HUES64 (cell line): Measurements from ENCODE around the gene GFRAL.

Source experiments
- H3K27ac ChIP-seq: 2 replicates; pipeline ENCODE4 v1.7.0; 2013; ENCODE audit warnings: low read depth, low read length, inconsistent platforms
- H3K27me3 ChIP-seq: 2 replicates; pipeline ENCODE4 v1.6.1; 2013; ENCODE audit warnings: mild to moderate bottlenecking, low read length; ENCODE audit not compliant: insufficient read depth
- H3K36me3 ChIP-seq: 2 replicates; pipeline ENCODE4 v1.6.1; 2013; ENCODE audit warnings: mild to moderate bottlenecking, low read length; ENCODE audit not compliant: insufficient read depth
- H3K4me1 ChIP-seq: 2 replicates; pipeline ENCODE4 v1.6.1; 2013; ENCODE audit warnings: mild to moderate bottlenecking, low read length, moderate library complexity; ENCODE audit not compliant: insufficient read depth
- H3K4me3 ChIP-seq: 2 replicates; pipeline ENCODE4 v1.5.1; 2013; ENCODE audit warnings: mild to moderate bottlenecking, low read length, moderate library complexity
- H3K9ac ChIP-seq: 2 replicates; pipeline ENCODE4 v1.6.1; 2013; ENCODE audit warnings: mild to moderate bottlenecking, low read depth, low read length
- H3K9me3 ChIP-seq: 2 replicates; pipeline ENCODE4 v1.6.1; 2013; ENCODE audit warnings: low read depth, low read length; ENCODE audit not compliant: insufficient read depth
- WGBS: fragments of 150-250, 120-280 bp; methylation state at CpG from one replicate; pipeline ENCODE4 v1.1.7; 2013; ENCODE audit warnings: missing lambda C conversion rate; 5-methylcytosine and 5-hydroxymethylcytosine counted together

Gene GFRAL

DNA sequence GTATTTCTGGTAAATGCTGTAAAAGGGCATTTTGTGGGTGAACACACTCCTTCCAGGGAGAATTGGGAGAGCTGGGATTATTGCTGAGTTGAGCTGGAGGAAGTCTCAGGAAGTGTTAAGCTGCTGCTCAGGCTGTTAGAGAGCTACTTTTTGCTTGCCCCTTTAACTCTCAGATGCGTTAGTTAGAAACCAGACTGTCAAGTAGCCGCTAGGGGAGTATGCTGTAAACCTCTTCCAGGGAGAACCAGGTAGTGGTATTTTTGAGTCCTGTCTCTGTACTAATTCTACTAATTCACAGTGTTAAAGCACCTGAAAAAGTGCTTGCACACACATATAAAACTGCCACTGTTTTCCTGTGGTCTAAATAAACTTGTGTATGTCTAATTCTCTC, 6.6 kb upstream of the GFRAL start:
- WGBS, result 60% methylated on average over 2 of the region's 2 CpGs
- Histone ChIP-seq H3K36me3 (no peaks in the 10 kb centered on the region), H3K27ac (no peak overlapping the region), H3K27me3 (no peaks in the 10 kb centered on the region), H3K9ac (no peak overlapping the region), H3K4me3 (no peak overlapping the region), H3K4me1 (no peaks in the 10 kb centered on the region), H3K9me3 (no peaks in the 10 kb centered on the region)

DNA sequence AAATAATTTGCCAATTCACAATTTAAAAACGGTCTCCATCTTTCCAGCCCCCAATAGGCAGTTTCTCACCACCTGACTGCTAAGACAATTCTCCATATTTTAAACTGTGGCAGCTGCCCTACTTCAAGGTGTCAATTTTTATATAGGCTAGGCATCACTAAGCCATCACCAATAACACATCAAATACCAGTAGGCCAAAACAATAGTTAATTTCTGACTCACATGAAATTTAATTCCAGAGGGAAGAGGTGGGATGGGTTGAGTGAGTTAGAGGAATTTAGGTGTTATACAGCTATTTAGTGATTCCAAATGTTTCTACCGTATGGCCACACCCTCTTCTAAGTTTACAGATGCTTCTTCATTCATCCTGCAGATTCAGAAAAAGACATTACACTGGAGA, 49.9 kb downstream of the GFRAL start:
- 70% methylated on average over 2 of the region's 2 CpGs for WGBS
- Histone ChIP-seq H3K4me3 (no peak overlapping the region), H3K27ac (no peak overlapping the region), H3K36me3 (no peaks in the 10 kb centered on the region), H3K9me3 (no peaks in the 10 kb centered on the region), H3K4me1 (no peaks in the 10 kb centered on the region), H3K9ac (no peak overlapping the region), H3K27me3 (no peaks in the 10 kb centered on the region)

DNA sequence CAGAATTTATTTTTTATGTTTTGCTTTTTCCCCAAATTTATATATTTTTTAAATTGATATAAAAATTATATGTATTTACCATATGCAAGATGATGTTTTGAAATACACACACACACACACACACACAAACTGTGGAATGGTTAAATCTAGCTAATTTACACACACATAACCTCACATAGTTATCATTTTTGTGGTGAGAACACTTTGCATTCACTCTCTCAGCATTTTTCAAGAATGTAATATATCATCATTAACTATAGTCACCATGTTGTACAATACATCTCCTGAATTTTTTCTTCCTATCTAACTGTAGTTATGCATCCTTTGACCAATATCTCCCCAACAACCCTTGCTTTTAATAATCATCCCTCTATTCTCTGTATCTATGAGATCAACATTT, 52.2 kb downstream of the GFRAL start:
- H3K4me3 ChIP-seq, result no peak overlapping the region
- no peak overlapping the region for H3K27ac ChIP-seq
- H3K4me1 ChIP-seq, result no peaks in the 10 kb centered on the region
- no peaks in the 10 kb centered on the region for H3K36me3 ChIP-seq
- H3K27me3 ChIP-seq, result no peaks in the 10 kb centered on the region
- no peaks in the 10 kb centered on the region for H3K9me3 ChIP-seq
- H3K9ac ChIP-seq, result no peak overlapping the region

DNA sequence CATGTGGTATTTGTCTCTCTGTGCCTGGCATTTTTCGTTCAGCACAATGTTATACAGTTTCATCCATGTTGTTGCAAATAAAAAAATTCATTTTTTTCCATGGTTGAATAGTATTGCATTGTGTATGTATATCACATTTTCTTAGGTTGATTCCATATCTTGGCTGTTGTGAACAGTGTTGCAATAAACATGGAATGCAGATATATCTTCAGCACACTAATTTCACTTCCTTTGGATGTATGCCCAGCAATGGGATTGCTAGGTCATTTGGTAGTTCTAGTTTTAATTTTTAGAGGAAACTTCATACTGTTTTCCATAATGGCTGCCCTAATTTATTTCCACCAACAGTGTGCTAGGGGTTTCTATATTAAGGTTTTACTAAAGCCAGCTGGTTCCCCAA, 52.6 kb downstream of the GFRAL start:
- Histone ChIP-seq H3K27ac (no peak overlapping the region), H3K4me3 (no peak overlapping the region), H3K27me3 (no peaks in the 10 kb centered on the region), H3K9ac (no peak overlapping the region), H3K4me1 (no peaks in the 10 kb centered on the region), H3K9me3 (no peaks in the 10 kb centered on the region), H3K36me3 (no peaks in the 10 kb centered on the region)
- WGBS, result 33% methylated on average over 1 of the region's 1 CpG

DNA sequence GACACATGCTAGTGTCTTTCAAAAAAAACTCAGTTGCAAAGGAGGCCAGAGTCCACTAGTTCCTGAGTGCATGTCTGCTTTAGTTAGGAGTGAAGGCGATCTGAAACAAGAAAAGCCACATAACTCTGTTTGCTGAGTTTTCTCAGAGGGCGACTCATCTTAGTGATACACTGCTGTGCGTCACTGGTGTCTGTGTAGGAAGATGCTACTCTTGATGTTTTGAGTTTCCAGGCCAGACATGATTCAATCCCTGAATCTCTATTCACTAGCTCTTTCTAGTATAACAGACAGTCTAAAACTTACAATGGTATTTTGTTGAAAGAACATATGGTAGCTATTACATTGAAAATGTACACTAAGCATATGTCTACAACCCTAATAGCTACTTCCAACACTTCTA, 60.9 kb downstream of the GFRAL start:
- H3K36me3 ChIP-seq, result no peaks in the 10 kb centered on the region
- H3K27ac ChIP-seq, result no peak overlapping the region
- WGBS, result 93% methylated on average over 3 of the region's 3 CpGs
- H3K9ac ChIP-seq, result no peak overlapping the region
- H3K4me3 ChIP-seq, result no peak overlapping the region
- 0 out of 2 replicates have a peak, but pooled peaks cover 5% of the 10 kb centered on the region for H3K4me1 ChIP-seq
- H3K9me3 ChIP-seq, result no peaks in the 10 kb centered on the region
- H3K27me3 ChIP-seq, result no peaks in the 10 kb centered on the region

DNA sequence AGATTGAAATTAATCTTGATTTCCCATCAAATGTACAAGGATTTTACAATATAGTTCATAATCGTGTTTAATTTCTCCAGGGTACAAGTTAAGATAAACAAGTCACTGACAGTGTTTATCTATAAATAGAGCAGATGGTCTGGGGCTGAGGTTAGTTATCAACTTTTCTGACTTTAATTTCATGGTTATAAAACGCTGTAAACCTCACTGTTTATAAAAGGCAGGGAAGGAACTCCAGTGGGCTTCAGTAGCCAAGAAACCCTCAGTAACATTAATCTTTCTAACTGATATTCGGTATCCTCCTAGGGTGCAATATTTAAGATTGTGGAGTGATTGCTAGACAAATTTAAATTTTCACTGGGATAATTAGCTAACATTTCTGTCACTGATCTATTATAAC, 68.6 kb downstream of the GFRAL start:
- H3K4me3 ChIP-seq, result no peak overlapping the region
- no peak overlapping the region for H3K9ac ChIP-seq
- H3K4me1 ChIP-seq, result no peaks in the 10 kb centered on the region
- no peak overlapping the region for H3K27ac ChIP-seq
- H3K36me3 ChIP-seq, result no peaks in the 10 kb centered on the region
- no peaks in the 10 kb centered on the region for H3K9me3 ChIP-seq
- H3K27me3 ChIP-seq, result no peaks in the 10 kb centered on the region
- 91% methylated on average over 2 of the region's 3 CpGs for WGBS

DNA sequence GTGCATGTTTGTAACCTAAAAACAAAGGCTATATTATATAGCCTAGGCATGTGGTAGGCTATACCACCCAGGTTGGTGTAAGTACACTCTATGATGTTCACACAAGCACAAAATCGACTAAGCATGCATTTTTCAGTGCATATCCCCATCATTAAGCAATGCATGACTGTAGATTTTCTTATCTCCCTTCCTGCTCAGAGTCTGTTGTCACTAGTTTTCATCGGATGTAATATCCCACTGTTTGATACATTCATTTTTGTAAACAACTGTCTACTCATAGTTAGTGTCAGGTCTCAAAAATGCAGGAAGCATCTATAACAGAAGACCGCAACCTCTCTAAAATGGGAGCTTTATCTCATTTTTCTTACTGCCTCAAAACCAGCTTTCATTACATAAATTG, 70.7 kb downstream of the GFRAL start:
- Histone ChIP-seq H3K4me3 (no peak overlapping the region), H3K9ac (no peak overlapping the region)
- WGBS, result 96% methylated on average over 3 of the region's 3 CpGs

DNA sequence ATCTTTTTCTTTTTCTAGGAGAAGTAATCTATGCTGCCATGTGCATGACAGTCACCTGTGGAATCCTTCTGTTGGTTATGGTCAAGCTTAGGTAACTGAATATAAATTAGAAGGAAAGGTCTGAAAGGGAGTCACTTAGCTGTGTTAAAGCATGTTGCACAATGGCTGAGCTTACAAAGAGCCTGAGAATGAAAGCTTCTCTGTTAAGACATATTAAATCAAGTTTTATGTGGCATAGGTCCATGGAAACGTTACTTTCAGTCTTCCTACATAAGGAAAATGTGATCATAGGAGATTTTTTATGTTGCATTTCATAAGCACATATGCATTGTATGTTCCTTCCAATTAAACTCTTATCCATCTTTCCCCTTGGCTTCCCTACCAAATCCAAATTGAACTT, 72.1 kb downstream of the GFRAL start:
- Histone ChIP-seq H3K4me3 (no peak overlapping the region), H3K27ac (no peak overlapping the region), H3K4me1 (no peaks in the 10 kb centered on the region), H3K9ac (no peak overlapping the region), H3K36me3 (no peaks in the 10 kb centered on the region), H3K27me3 (no peaks in the 10 kb centered on the region), H3K9me3 (no peaks in the 10 kb centered on the region)
- no CpG with 5 or more reads among the region's 1 CpG for WGBS

More for the DNA sequence above, 70.7 kb downstream of the GFRAL start:
- H3K27me3 ChIP-seq, result no peaks in the 10 kb centered on the region
- no peak overlapping the region for H3K27ac ChIP-seq
- H3K36me3 ChIP-seq, result no peaks in the 10 kb centered on the region
- H3K4me1 ChIP-seq, result no peaks in the 10 kb centered on the region
- no peaks in the 10 kb centered on the region for H3K9me3 ChIP-seq

DNA sequence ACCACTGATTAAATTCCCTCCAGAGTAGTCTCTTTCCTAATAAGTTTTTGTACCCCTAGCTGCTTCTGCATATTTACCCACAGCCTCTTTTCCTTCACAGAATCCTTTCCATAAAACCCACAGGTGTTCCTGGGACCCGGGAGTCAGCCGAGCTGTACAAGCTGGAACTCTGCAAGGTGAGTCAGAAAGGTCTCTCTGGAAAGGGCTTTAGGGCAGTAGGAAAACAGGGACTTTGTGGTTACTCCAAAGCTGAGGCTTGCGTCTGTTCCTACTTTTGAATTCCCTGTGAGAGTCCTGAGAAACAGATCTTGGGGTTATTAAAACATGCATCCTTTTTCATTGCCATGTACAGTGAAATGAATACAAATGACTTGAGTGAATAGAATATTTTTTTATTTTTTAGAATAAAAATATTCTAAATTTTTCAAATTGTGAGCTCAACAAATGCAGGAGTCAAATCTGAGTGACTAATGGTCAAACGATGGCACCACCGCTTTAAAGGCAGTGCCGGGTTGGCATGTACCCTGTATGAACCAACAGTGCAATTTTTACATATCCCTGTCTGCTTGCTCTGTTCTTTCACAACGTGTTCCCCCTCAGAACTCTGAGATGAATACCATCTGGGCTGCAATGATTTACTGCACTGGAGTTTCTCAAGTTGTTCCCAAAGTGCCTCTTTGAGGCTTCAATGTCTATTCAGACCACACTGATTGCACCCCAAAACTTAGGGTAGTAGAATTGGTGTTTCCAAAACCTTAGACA, 78.4 kb downstream of the GFRAL start:
- no peaks in the 10 kb centered on the region for H3K36me3 ChIP-seq
- 93% methylated on average over 7 of the region's 7 CpGs for WGBS

DNA sequence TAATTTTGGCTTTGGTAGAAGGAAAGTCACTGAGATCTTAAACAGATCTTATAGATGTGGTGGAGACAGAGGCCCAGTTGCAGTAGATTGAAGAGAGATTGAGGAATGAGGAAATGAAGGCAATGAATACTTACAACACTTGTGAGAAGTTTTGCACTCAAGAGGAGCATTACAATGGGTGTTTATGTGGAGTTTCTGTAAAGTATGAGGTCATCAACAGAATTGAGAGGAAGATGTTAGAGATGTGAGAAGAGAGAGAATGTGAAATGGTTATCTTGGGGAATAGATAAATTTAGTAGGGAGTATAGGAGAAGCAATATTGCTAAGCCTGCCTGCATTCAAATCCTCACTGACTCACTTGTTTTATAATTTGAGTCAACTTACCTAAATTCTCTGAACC, 83.4 kb downstream of the GFRAL start:
- Histone ChIP-seq H3K27ac (no peak overlapping the region), H3K9me3 (no peaks in the 10 kb centered on the region), H3K4me1 (peaks cover 6% of the 10 kb centered on the region; the same call in 1 of the 2 replicates), H3K4me3 (no peak overlapping the region), H3K36me3 (no peaks in the 10 kb centered on the region), H3K27me3 (no peaks in the 10 kb centered on the region), H3K9ac (no peak overlapping the region)

More for the DNA sequence above, 78.4 kb downstream of the GFRAL start:
- H3K9ac ChIP-seq, result no peak overlapping the region
- H3K9me3 ChIP-seq, result no peaks in the 10 kb centered on the region
- H3K27ac ChIP-seq, result no peak overlapping the region
- H3K27me3 ChIP-seq, result no peaks in the 10 kb centered on the region
- H3K4me3 ChIP-seq, result no peak overlapping the region
- H3K4me1 ChIP-seq, result no peaks in the 10 kb centered on the region

DNA sequence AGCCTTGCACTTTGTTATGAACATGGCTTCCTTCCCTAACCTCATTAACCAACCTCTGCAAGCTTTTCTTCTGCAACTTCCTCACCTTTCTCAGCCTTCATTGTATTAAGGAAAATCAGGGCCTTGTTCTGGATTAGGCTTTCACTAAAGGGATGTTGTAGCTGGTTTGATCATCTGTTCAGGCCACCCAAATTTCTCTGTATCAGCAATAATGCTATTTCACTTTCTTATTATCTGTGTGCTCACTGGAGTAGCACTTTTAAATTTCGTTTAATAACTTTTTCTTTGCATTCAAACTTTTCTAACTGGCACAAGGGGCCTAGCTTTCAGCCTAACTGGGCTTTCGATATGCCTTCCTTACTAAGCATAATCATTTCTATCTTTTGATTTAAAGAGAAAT, 96.7 kb downstream of the GFRAL start:
- H3K27me3 ChIP-seq, result no peaks in the 10 kb centered on the region
- no peaks in the 10 kb centered on the region for H3K36me3 ChIP-seq
- H3K9ac ChIP-seq, result no peak overlapping the region
- no peak overlapping the region for H3K4me3 ChIP-seq
- H3K27ac ChIP-seq, result no peak overlapping the region
- no peaks in the 10 kb centered on the region for H3K9me3 ChIP-seq
- H3K4me1 ChIP-seq, result no peaks in the 10 kb centered on the region
- WGBS, result 93% methylated on average over 2 of the region's 2 CpGs
